ENCODE results near the gene CORO7.
A peak's percentile ranks its signal among the peaks of the same experiment; 100 is the strongest.

The CORO7 gene

DNA sequence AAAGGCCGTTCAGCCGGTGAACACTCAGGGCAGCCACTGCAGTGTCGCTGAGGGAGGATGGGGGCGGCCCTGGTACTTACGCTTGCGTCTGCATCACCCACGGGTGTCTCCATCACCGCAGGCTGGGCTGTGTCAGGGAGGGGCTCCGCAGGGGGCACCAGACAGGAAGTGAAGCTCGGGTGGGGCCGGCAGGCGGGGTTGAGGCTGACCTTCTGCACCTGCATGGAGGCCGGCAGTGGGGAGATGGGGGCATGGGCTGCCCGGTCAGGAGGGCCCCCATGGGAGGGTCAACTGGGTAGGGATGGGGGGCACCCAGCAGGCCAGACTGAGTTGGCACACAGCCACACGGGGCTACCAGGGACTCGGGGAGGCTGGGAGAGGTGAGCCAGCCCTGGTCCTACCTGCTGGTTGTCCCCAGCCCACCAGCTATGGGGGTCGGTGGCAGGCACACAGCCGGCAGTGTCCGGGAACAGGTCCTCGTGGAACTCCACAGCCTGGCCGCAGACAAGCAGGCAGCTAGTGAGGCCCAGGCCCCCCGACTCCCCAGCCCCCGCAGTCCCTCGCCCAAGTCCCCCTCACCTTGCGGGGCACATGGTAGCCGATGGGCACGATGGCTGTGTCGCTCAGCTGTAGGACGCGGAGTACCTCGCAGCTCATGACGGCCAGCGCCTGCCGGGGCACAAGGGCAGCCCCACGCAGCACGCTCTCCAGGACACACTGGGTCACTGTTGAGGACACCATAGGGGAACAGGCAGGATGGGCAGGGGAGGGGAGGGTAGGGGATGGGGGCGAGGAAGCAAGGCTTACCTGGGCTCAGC is 52.0 kb downstream of the CORO7 start:
- peak in 12 of 42 donors; percentile 26 to 66 (median 44) for DNase-seq
- intact Hi-C loops (cut with DNase I): no loop called here

DNA sequence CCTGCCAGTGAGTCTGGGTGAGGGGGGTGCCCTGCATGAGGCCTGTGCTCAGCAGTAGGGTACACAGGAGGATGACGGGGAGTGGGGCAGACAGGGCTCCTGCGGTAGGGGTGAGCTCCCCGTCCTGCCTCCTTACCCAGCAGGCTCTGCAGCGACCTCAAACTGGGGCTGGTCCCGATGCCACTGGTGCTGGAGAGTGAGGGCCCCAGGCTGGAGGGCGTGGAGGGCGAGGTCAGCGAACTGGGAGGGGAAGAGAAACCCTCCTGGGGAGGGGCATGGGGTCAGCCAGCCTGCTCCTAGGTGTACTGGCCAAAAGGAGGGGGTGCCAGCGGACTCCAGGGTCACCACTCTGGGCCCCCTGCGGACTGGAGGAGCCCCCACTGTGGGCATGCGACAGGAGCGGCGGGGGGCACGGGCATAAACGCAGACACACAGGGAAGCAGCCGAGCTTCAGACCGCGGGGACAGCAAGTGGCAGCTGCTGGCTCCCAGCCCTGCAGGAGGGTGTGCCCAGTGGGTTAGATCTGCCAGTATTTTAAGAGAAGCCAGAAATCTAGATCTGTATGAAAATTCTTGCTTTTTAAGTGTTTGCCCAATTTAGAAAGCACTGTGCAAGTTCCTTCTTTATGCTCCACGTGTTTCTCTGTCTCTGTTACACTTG is 53.8 kb downstream of the CORO7 start:
- intact Hi-C loops (cut with DNase I): no loop called here
- no peak for DNase-seq

DNA sequence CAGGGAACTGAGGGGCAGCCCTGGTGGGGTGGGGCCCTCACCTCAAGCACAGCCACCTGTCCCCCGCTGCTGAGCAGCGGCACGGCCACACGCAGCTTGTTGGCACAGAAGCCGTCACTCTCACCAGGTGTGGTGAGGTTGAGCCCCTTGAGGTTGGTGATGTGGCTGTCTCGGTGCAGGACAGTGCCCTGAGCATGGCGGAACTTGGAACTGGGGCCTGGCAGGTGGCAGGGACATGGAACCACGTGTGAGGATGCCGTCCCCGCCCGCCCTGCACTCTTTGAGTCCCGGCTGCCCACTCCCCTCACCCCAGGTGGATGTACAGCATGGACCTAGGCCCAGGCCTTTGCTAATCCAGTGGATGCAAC is 54.5 kb downstream of the CORO7 start:
- intact Hi-C loops (cut with DNase I): no loop called here

GRCh38 chr16:4361033-4361943 is 55.1 kb downstream of the CORO7 start:
- no peak for DNase-seq
- intact Hi-C loops (cut with DNase I): no loop called here

More for the DNA sequence above, 54.5 kb downstream of the CORO7 start:
- DNase-seq: no peak

DNA sequence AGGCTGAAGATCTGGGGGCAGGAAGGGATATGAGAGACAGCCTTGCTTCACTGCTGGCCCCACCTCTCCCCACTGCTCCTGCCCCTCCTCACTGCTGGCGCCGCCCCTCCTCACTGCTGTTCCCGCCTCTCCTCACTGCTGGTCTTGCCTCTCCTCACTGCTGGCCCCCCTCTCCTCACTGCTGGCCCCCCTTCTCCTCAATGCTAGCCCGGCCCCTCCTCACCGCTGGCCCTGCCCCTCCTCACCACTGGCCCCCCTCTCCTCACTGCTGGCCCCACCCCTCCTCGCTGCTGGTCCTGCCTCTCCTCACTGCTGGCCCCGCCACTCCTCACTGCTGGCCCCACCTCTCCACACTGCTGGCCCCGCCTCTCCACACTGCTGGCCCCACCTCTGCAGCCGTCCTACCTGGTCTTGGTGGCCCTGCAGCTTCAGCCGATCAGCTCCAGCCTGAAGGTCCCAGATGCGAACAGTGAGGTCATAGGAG is 55.8 kb downstream of the CORO7 start:
- DNase-seq: no peak
- intact Hi-C loops (cut with DNase I): no loop called here

GRCh38 chr16:4359914-4360313 is 56.5 kb downstream of the CORO7 start:
- intact Hi-C loops (cut with DNase I): loop anchor here (2.0 kb wide), 1 partner anchor 43 kb away; no protein-coding TSS in a partner anchor
- DNase-seq: no peak

DNA sequence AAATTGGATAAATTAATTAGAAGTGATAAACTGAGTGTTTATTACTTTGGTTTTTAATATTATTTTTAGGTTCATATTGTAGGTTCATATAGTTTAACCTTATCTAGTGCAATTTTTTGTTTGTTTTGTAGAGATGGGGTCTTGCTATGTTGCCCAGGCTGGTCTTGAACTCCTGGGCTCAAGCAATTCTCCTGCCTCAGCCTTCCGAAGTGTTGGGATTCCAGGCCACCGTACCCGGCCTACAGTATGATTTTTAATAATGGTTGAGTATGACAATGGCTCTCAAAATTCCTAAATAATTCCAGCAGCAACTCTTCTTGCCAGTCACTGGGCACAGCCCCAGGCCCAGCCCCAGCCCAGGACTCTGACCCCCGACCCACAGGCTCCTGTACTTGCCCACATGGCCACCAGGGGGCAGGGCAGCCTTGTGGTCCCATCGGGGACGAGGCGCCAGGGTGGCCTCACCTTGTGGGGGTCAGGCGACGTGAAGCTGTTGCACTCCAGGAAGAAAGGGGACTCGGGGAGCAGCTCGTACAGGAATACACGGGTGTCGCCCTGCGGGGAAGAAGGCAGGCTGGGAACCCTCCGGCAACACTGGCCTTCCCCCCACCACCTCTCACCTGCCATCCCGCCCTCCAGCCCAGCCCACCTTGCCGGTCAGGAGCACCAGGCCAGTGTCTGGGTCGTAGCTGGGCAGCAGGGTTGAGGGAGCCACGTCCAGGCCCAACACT is 57.4 kb downstream of the CORO7 start:
- intact Hi-C loops (cut with DNase I): loop anchor here (2.0 kb wide), 1 partner anchor 44 kb away; no protein-coding TSS in a partner anchor
- DNase-seq: peak in 39 of 42 donors; percentile 38 to 89 (median 70)

GRCh38 chr16:4358236-4358635 is 58.2 kb downstream of the CORO7 start:
- intact Hi-C loops (cut with DNase I): loop anchor here (2.0 kb wide), 1 partner anchor 45 kb away; no protein-coding TSS in a partner anchor

DNA sequence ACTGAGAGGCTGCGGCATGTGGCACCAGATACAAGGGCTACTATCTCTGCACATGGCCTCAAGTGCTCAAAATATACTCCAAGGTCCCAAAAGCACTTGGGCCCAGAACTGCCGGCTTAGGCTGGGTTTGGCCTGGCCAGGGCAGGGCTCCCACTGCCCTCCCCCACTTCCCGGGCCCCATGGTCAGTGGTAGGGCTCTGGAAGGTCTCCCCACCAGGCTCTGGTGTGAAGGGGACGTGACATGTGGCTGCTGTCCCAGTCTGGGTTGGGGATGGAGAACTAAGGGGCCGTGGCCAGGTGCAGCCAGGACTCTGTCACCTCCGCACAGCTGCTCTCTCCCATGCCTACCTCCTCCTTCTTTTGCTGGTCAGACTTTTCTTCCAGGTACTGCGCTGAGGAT is 59.6 kb downstream of the CORO7 start:
- no peak for DNase-seq
- intact Hi-C loops (cut with DNase I): no loop called here

More at GRCh38 chr16:4358236-4358635, 58.2 kb downstream of the CORO7 start:
- no peak for DNase-seq

- intact Hi-C loops (cut with DNase I): no loop called here
- DNase-seq: no peak
These were observed 61.6 kb downstream of the CORO7 start for GRCh38 chr16:4354512-4355409.

GRCh38 chr16:4353675-4354074 is 62.7 kb downstream of the CORO7 start:
- no peak for DNase-seq
- intact Hi-C loops (cut with DNase I): no loop called here

DNA sequence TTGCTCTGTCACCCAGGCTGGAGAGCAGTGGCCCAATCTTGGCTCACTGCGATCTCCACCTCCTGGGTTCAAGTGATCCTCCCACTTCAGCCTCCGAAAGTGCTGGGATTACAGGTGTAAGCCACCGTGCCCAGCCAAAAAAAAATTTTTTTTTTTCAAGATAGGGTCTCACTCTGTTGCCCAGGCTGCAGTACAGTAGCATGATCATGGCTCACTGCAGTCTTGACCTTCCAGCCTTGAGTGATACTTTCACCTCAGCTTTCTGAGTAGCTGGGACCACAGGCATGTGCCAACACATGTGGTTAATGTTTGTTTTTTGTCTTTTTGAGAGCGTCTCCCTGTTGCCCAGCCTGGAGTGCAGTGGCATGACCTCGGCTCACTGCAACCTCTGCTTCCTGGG is 63.6 kb downstream of the CORO7 start:
- no peak for DNase-seq
- intact Hi-C loops (cut with DNase I): no loop called here

GRCh38 chr16:4351880-4352279 is 64.5 kb downstream of the CORO7 start:
- no peak for DNase-seq
- intact Hi-C loops (cut with DNase I): no loop called here

DNA sequence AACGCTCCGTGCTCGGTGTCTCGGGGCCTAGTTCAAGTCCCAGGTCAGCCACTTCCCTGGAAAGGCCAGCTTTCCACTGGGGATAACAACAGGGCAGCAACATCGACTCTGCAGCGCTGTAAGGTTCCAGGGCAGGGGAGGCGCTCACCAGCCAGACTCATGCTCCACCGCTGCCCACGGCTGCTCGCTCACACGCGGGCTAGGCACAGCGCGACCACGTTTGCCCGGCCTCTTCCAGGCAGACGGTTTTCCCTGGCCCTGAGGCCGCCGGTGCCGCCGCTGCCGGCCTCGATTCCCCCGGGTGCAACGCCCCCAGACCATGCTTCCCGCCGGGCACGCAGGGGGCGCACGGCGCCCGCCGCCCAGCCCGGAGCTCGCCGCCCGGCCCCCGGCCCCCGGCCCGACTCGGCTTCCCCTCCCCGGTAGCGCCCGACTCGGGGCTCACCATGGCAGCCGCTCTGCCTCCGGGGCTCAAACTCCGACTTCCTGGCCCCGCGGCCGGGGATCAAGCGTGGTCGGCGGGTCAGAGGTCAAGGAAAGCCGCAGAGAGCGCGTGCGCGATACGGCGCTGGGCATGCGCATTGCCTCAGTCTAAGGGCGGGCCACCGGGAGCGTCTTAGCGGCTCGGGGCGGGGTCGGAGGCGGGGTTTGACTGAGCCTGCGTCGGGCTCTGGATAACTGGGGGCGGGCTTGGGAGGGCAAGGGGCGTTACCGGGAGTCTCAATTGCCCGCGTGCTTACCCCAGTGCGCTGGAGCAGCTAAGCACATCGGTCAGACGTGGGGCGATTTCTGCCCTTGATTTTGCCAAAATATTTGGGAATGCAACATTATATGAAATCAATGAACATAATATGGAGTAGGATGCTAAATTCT is 65.4 kb downstream of the CORO7 start, which contains the start of gene PAM16:
Gene PAM16 (minus strand): TSS at position 535 of the 873 bp plus-strand sequence. CDS start 87 bp downstream, at position 448.
- DNase-seq: peak; percentile 87 to 98 (median 95)

DNA sequence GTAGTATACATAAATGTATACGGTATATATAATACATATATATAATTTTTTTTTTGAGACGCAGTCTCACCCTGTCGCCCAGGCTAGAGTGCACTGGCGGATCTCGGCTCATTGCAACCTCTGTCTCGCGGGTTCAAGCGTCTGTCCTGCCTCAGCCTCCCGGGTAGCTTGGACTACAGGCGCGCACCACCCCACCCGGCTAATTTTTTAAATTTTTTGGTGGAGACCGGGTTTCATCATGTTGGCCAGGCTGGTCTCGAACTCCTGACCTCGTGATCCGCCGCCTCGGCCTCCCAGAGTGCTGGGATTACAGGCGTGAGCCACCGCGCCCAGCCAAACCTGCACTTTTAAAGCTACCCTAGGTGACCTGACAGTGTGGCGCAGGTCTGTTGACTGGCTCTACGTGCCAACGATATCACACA is 66.0 kb downstream of the CORO7 start:
- no peak for DNase-seq
- intact Hi-C loops (cut with DNase I): no loop called here

More for the DNA sequence above, 65.4 kb downstream of the CORO7 start, which contains the start of gene PAM16:
- intact Hi-C loops (cut with DNase I): no loop called here

- no peak for DNase-seq
- intact Hi-C loops (cut with DNase I): no loop called here
These were observed 67.1 kb downstream of the CORO7 start for GRCh38 chr16:4349332-4349731.

Data from head of caudate nucleus (tissue), 42 donors.